C4-2B (cell line): ENCODE data around the gene RYR3.

Source experiments
- H3K27ac ChIP-seq: fragments of 450-650 bp; 2 replicates; pipeline ENCODE4 v1.5.1; 2017
- CTCF ChIP-seq: fragments of 450-650 bp; conservative IDR thresholded peaks from 2 replicates; pipeline ENCODE4 v1.5.1; 2017; ENCODE audit warnings: mild to moderate bottlenecking
- ZFX ChIP-seq: fragments of 450-650 bp; IDR thresholded peaks from 2 replicates; pipeline ENCODE4 v1.6.1; 2017

RYR3 gene

GRCh38 chr15:33844186-33844585 is 533.4 kb downstream of the RYR3 start:
- TF ChIP-seq ZFX (no peak), CTCF (no peak)
- H3K27ac ChIP-seq: no peak overlapping the region

- no peak for TF ChIP-seq CTCF
- TF ChIP-seq ZFX: no peak
These were observed 533.8 kb downstream of the RYR3 start for GRCh38 chr15:33844597-33844996.

DNA sequence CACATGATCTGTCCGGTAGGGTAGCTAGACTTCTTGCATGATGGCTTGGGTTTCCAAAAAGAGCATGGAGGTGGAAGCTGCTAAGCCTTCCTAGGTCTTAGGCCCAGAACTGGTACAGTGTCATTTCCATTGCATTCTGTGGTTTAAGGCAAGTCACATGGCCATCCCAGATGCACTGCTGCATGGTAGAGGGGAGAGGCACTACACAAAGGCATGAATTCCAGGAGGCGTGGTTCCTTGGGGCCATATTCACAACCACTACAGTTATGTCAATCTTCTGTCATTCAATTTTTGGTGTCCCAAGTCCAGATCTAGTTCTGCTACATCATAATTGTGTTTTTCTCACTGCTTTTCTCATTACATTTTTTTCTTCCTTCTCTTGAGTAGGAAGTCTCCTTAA is 535.4 kb downstream of the RYR3 start:
- H3K27ac ChIP-seq: no peak overlapping the region
- TF ChIP-seq CTCF: no peak
- TF ChIP-seq ZFX: no peak

More at GRCh38 chr15:33844597-33844996, 533.8 kb downstream of the RYR3 start:
- no peak overlapping the region for H3K27ac ChIP-seq

DNA sequence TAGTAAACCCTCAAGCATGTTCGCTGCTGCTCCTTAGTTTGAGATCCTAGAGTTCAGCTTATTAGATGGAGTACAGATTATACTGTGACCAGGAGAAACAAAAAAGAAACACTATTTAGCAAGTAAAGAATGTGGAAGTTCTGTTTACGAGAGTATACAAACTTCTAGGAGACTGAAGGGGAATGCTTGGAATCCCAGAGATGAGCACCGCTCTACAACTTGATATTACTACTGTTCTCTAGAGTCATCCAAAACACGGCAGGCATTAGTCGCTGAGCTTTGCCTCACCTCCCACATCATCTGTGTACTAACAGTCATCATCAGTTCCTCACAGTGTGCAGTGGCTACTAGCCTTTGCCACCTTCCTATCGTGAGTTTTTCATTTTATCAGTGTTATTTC is 536.1 kb downstream of the RYR3 start:
- no peak for TF ChIP-seq ZFX
- TF ChIP-seq CTCF: no peak
- no peak overlapping the region for H3K27ac ChIP-seq

DNA sequence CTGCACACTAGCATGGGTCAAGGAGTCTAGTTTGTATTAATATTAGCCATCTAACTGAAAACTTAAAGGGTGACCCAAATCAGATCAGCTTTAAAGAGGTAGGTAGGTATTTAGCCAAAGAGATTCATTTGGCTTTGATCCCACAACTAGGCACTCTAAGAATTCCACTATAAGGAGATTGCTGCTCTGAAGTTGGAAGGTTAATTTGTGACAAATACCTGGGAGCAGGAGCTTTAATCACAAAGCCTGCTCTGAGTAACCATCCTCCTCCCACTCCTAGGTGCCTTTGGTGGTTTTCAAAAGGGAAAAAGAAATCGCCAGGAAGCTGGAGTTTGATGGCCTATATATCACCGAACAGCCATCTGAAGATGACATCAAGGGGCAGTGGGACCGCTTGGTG is 537.2 kb downstream of the RYR3 start:
- TF ChIP-seq ZFX: no peak
- TF ChIP-seq CTCF: no peak
- no peak overlapping the region for H3K27ac ChIP-seq

GRCh38 chr15:33851079-33851478 is 540.3 kb downstream of the RYR3 start:
- no peak overlapping the region for H3K27ac ChIP-seq
- no peak for TF ChIP-seq CTCF
- no peak for TF ChIP-seq ZFX

- H3K27ac ChIP-seq: no peak overlapping the region
- TF ChIP-seq CTCF: no peak
- no peak for TF ChIP-seq ZFX
These were observed 541.3 kb downstream of the RYR3 start for GRCh38 chr15:33852094-33852493.
